ENCODE data around the gene ITGA7. TPM values are rescaled to one million over a fixed set of nuclear protein-coding genes. Genes with fewer than 3 reads are reported as not detected.

Gene ITGA7
- total RNA-seq, 1 donor from 2014 or later, result 39.2 TPM

GRCh38 chr12:55683676-55684075, 24.0 kb downstream of the ITGA7 start:
- H3K36me3 Mint-ChIP-seq, result no peaks in the 10 kb centered on the region
- no peak overlapping the region for H3K4me3 Mint-ChIP-seq
- TF ChIP-seq, protein P1, sequence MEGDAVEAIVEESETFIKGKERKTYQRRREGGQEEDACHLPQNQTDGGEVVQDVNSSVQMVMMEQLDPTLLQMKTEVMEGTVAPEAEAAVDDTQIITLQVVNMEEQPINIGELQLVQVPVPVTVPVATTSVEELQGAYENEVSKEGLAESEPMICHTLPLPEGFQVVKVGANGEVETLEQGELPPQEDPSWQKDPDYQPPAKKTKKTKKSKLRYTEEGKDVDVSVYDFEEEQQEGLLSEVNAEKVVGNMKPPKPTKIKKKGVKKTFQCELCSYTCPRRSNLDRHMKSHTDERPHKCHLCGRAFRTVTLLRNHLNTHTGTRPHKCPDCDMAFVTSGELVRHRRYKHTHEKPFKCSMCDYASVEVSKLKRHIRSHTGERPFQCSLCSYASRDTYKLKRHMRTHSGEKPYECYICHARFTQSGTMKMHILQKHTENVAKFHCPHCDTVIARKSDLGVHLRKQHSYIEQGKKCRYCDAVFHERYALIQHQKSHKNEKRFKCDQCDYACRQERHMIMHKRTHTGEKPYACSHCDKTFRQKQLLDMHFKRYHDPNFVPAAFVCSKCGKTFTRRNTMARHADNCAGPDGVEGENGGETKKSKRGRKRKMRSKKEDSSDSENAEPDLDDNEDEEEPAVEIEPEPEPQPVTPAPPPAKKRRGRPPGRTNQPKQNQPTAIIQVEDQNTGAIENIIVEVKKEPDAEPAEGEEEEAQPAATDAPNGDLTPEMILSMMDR (conservative IDR thresholded peaks at IDR 0.05), result no peak
- H3K27me3 Mint-ChIP-seq, result peaks cover 50% of the 10 kb centered on the region
- H3K4me1 Mint-ChIP-seq (ENCODE audit: unreplicated experiment), result peaks cover 9% of the 10 kb centered on the region
- no peak overlapping the region for H3K27ac Mint-ChIP-seq
- DNase-seq (ENCODE audit: extremely low spot score, unreplicated experiment), result no peak
- no peaks in the 10 kb centered on the region for H3K9me3 Mint-ChIP-seq

GRCh38 chr12:55682087-55682796, 25.5 kb downstream of the ITGA7 start:
- peaks cover 9% of the 10 kb centered on the region for H3K4me1 Mint-ChIP-seq (ENCODE audit: unreplicated experiment)
- peak overlapping the region; percentile 82 for H3K4me3 Mint-ChIP-seq
- no peak for DNase-seq (ENCODE audit: extremely low spot score, unreplicated experiment)
- H3K27ac Mint-ChIP-seq, result no peak overlapping the region
- H3K9me3 Mint-ChIP-seq, result no peaks in the 10 kb centered on the region
- TF ChIP-seq, protein P1 (conservative IDR thresholded peaks at IDR 0.05), result no peak
- peaks cover 50% of the 10 kb centered on the region for H3K27me3 Mint-ChIP-seq
- H3K36me3 Mint-ChIP-seq, result no peaks in the 10 kb centered on the region

DNA sequence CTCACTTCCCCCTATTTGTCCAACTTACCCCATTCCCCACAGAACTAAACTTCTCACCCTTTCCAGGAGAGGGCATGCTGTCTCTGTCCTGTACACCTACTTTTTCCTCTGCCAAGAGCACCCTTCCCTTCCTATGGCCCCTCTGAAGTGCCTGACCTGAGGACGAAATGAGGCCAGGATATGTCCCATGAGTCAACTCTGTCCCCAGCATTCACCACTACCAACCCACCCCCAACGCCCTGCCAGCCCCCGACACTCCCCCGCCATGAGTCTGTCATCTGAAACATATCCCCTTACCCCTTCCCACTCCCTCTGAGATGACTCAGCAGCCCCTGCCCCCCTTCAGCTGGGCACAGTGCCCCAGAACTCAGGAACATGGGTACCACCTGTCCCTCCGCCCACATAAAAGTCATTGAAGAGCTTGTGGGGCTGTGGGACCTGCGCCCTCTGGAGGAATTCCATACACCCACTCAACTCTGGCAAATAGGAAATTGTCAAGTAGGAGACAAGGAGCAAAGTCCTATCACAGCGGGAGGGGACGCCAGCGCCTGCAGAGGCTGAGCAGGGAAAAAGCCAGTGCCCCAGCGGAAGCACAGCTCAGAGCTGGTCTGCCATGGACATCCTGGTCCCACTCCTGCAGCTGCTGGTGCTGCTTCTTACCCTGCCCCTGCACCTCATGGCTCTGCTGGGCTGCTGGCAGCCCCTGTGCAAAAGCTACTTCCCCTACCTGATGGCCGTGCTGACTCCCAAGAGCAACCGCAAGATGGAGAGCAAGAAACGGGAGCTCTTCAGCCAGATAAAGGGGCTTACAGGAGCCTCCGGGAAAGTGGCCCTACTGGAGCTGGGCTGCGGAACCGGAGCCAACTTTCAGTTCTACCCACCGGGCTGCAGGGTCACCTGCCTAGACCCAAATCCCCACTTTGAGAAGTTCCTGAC, 26.3 kb downstream of the ITGA7 start:
- no peak for DNase-seq (ENCODE audit: extremely low spot score, unreplicated experiment)
- Mint-ChIP-seq H3K27me3 (peaks cover 50% of the 10 kb centered on the region), H3K27ac (peak overlapping the region; percentile 67), H3K4me3 (peak overlapping the region; percentile 82), H3K9me3 (no peaks in the 10 kb centered on the region), H3K36me3 (no peaks in the 10 kb centered on the region), H3K4me1 (ENCODE audit: unreplicated experiment) (peaks cover 9% of the 10 kb centered on the region)
- TF ChIP-seq, protein P1 (conservative IDR thresholded peaks at IDR 0.05), result peak; percentile 45

DNA sequence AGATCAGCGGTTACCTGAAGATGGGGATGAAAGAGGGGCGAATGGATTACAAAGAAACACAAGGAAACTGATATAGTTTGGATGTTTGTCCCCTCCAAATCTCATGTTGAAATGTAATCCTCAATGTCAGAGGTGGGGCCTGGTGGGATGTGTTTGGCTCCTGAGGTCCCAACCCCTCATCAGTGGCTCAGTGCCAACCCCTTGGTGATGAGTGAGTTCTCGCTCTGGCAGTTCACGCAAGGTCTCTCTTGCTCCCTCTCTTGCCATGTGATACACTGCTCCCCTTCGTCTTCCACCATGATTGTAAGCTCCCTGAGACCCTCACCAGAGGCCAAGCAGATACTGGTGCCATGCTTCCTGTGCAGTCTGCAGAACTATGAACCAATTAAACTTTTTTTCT, 28.0 kb downstream of the ITGA7 start:
- no peaks in the 10 kb centered on the region for H3K36me3 Mint-ChIP-seq
- TF ChIP-seq, protein P1 (conservative IDR thresholded peaks at IDR 0.05), result no peak
- H3K27ac Mint-ChIP-seq, result no peak overlapping the region
- H3K4me1 Mint-ChIP-seq (ENCODE audit: unreplicated experiment), result peaks cover 9% of the 10 kb centered on the region
- H3K4me3 Mint-ChIP-seq, result no peak overlapping the region
- H3K27me3 Mint-ChIP-seq, result peaks cover 45% of the 10 kb centered on the region
- no peaks in the 10 kb centered on the region for H3K9me3 Mint-ChIP-seq
- no peak for DNase-seq (ENCODE audit: extremely low spot score, unreplicated experiment)

- H3K4me3 Mint-ChIP-seq, result no peak overlapping the region
- H3K36me3 Mint-ChIP-seq, result no peaks in the 10 kb centered on the region
- TF ChIP-seq, protein P1 (conservative IDR thresholded peaks at IDR 0.05), result no peak
- peaks cover 39% of the 10 kb centered on the region for H3K27me3 Mint-ChIP-seq
- H3K27ac Mint-ChIP-seq, result no peak overlapping the region
- DNase-seq (ENCODE audit: extremely low spot score, unreplicated experiment), result no peak
- peaks cover 8% of the 10 kb centered on the region for H3K4me1 Mint-ChIP-seq (ENCODE audit: unreplicated experiment)
- H3K9me3 Mint-ChIP-seq, result no peaks in the 10 kb centered on the region
Measured at GRCh38 chr12:55676707-55677106, 31.0 kb downstream of the ITGA7 start.
